Neural cell (in vitro differentiated cells): ENCODE results near the gene FBXO38. TPM values are rescaled to one million over a fixed set of nuclear protein-coding genes. Genes with fewer than 3 reads are reported as not detected.

Experiments used
- H2AFZ ChIP-seq: fragments of 200-600, 300-800 bp; sonication (generic), shearing (Covaris generic); 2 replicates; pipeline ENCODE4 v1.6.0; 2014; ENCODE audit warnings: low read depth, mild to moderate bottlenecking, antibody characterized with exemption, low read length, moderate library complexity
- H3F3A ChIP-seq: fragments of 200-600 bp; shearing (Covaris generic); 2 replicates; pipeline ENCODE4 v1.6.1; 2016; ENCODE audit warnings: mild to moderate bottlenecking, moderate library complexity, mixed read lengths, antibody characterized with exemption, low read length; ENCODE audit not compliant: insufficient read depth, poor library complexity, severe bottlenecking
- H3K27ac ChIP-seq: fragments of 200-600, 300-800 bp; sonication (generic), shearing (Covaris generic); 2 replicates; pipeline ENCODE4 v1.5.1; 2014; ENCODE audit warnings: mild to moderate bottlenecking, low read length, moderate library complexity
- H3K27me3 ChIP-seq: fragments of 300-800, 200-600 bp; sonication (generic), shearing (Covaris generic); 2 replicates; pipeline ENCODE4 v1.6.0; 2014; ENCODE audit warnings: mild to moderate bottlenecking, low read depth, low read length, moderate library complexity; ENCODE audit not compliant: insufficient read depth
- H3K36me3 ChIP-seq: fragments of 300-800, 200-600 bp; sonication (generic), shearing (Covaris generic); 2 replicates; pipeline ENCODE4 v1.5.1; 2014; ENCODE audit warnings: mild to moderate bottlenecking, antibody characterized with exemption, low read length, moderate library complexity; ENCODE audit not compliant: insufficient read depth
- H3K4me2 ChIP-seq: fragments of 300-800, 200-600 bp; sonication (generic), shearing (Covaris generic); 2 replicates; pipeline ENCODE4 v1.6.0; 2014; ENCODE audit warnings: mild to moderate bottlenecking, low read length
- H3K4me3 ChIP-seq: fragments of 300-800, 200-600 bp; sonication (generic), shearing (Covaris generic); 2 replicates; pipeline ENCODE4 v1.5.1; 2014; ENCODE audit warnings: mild to moderate bottlenecking, low read length, moderate library complexity
- H3K79me2 ChIP-seq: fragments of 200-600 bp; shearing (Covaris generic); replicated peaks from 2 replicates; pipeline ENCODE4 v1.6.0; 2014; ENCODE audit warnings: mild to moderate bottlenecking, low read length, moderate library complexity; ENCODE audit not compliant: insufficient read depth
- H3K9ac ChIP-seq: fragments of 300-800, 200-600 bp; sonication (generic), shearing (Covaris generic); 2 replicates; pipeline ENCODE4 v1.6.1; 2016; ENCODE audit warnings: mild to moderate bottlenecking, low read length, mixed read lengths
- H3K9me2 ChIP-seq: fragments of 200-600 bp; shearing (Covaris generic); 2 replicates; pipeline ENCODE4 v1.6.1; 2016; ENCODE audit warnings: mild to moderate bottlenecking, low read length, mixed read lengths; ENCODE audit not compliant: insufficient read depth
- H3K9me3 ChIP-seq: fragments of 200-600, 300-800 bp; sonication (generic), shearing (Covaris generic); 2 replicates; pipeline ENCODE4 v1.6.1; 2016; ENCODE audit warnings: mild to moderate bottlenecking, mixed run types, low read length, moderate library complexity, mixed read lengths
- H4K20me1 ChIP-seq: fragments of 200-600 bp; shearing (Covaris generic); 2 replicates; pipeline ENCODE4 v1.6.1; 2016; ENCODE audit warnings: mild to moderate bottlenecking, mixed run types; ENCODE audit not compliant: insufficient read depth
- EP300 ChIP-seq: fragments of 450-650 bp; conservative IDR thresholded peaks from 2 replicates; pipeline ENCODE4 v1.6.1; 2014; ENCODE audit warnings: antibody characterized with exemption, mild to moderate bottlenecking, moderate library complexity; ENCODE audit not compliant: poor library complexity, severe bottlenecking
- EZH2 ChIP-seq: fragments of 200-600, 300-800 bp; shearing (Covaris generic), sonication (generic); IDR thresholded peaks from 2 replicates; pipeline ENCODE4 v1.6.1; 2014; ENCODE audit warnings: antibody characterized with exemption, low read length, borderline replicate concordance, mild to moderate bottlenecking; ENCODE audit not compliant: insufficient read depth, poor library complexity, severe bottlenecking
- MXI1 ChIP-seq: fragments of 450-650 bp; conservative IDR thresholded peaks from 2 replicates; pipeline ENCODE4 v1.6.1; 2014; ENCODE audit warnings: antibody characterized with exemption, mild to moderate bottlenecking; ENCODE audit not compliant: poor library complexity, severe bottlenecking
- POLR2AphosphoS5 ChIP-seq: IDR thresholded peaks from 2 replicates; pipeline ENCODE4 v1.6.1; 2012
- RAD21 ChIP-seq: fragments of 450-650 bp; conservative IDR thresholded peaks from 2 replicates; pipeline ENCODE4 v1.6.1; 2014; ENCODE audit warnings: antibody characterized with exemption, mild to moderate bottlenecking, moderate library complexity
- SMC3 ChIP-seq: fragments of 450-650 bp; conservative IDR thresholded peaks from 2 replicates; pipeline ENCODE4 v1.6.1; 2014; ENCODE audit warnings: antibody characterized with exemption, mild to moderate bottlenecking, moderate library complexity; ENCODE audit not compliant: poor library complexity
- TAF1 ChIP-seq: IDR thresholded peaks from 2 replicates; pipeline ENCODE4 v1.6.1; 2012; ENCODE audit warnings: low read depth
- polyA plus RNA-seq: library from polyadenylated mRNA; depleted of rRNA; stranded (reverse); fragments of >200 nt; gene quantifications from 2 replicates; pipeline ENCODE4 v1.2.3, GENCODE V29; 2014
- TF ChIP-seq, protein P1 (sequence below): IDR thresholded peaks from 2 replicates; pipeline ENCODE4 v1.6.1; 2012; ENCODE audit warnings: borderline replicate concordance
- TF ChIP-seq, protein P2 (sequence below): fragments of 450-650 bp; IDR thresholded peaks from 2 replicates; pipeline ENCODE4 v1.5.1; 2014; ENCODE audit warnings: antibody characterized with exemption, mild to moderate bottlenecking, moderate library complexity; ENCODE audit not compliant: poor library complexity, severe bottlenecking

Gene FBXO38
- polyA plus RNA-seq, 1 donor from 2014 or later: 69.1 TPM

DNA sequence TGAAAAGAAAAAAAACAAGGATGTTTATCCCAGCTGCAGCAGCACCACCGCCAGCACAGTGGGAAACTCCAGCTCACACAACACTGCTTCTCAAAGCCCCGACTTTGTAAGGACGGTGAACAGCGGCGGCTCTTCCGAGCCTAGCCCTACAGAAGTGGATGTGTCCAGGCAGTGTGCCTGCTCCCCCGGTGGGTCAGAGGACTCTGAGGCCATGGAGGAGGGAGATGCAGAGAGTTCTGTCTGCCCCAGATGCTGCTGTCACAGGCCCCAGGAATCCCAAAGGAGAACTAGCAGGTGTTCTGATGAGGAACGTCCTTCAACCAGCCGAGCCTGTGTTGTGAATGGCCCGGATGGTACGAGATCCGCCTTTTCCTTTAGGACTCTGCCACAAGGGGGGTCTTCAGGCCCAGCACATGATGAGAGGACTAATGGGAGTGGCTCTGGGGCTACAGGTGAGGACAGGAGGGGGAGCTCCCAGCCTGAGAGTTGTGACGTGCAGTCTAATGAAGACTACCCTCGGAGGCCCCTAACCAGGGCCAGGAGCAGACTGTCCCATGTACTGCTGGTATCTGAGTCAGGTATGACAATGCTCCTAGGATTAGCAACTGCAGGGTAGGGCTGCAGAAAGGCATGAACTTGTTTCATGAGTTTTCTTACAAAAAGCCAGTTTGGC lies 43.7 kb downstream of the FBXO38 start:
- no peak overlapping the region for H2AFZ ChIP-seq
- H3K27me3 ChIP-seq: no peaks in the 10 kb centered on the region
- no peaks in the 10 kb centered on the region for H3F3A ChIP-seq
- no peak overlapping the region for H3K4me3 ChIP-seq
- no peak overlapping the region for H3K27ac ChIP-seq
- no peak for TF ChIP-seq EZH2
- TF ChIP-seq TAF1: no peak
- no peaks in the 10 kb centered on the region for H3K9me2 ChIP-seq
- peaks cover 9% of the 10 kb centered on the region for H3K36me3 ChIP-seq
- no peaks in the 10 kb centered on the region for H3K9me3 ChIP-seq
- peaks cover 4% of the 10 kb centered on the region for H3K79me2 ChIP-seq
- H3K4me2 ChIP-seq: no peak overlapping the region
- no peaks in the 10 kb centered on the region for H4K20me1 ChIP-seq
- H3K9ac ChIP-seq: no peak overlapping the region

GRCh38 chr5:148428848-148429247 lies 45.1 kb downstream of the FBXO38 start:
- no peaks in the 10 kb centered on the region for H3K9me2 ChIP-seq

GRCh38 chr5:148433826-148434225 lies 50.1 kb downstream of the FBXO38 start:
- no peaks in the 10 kb centered on the region for H3K36me3 ChIP-seq
- no peak overlapping the region for H2AFZ ChIP-seq
- H3K79me2 ChIP-seq: peaks cover 4% of the 10 kb centered on the region
- no peaks in the 10 kb centered on the region for H3K27me3 ChIP-seq
- H3K4me3 ChIP-seq: no peak overlapping the region
- no peaks in the 10 kb centered on the region for H3K9me2 ChIP-seq
- H3F3A ChIP-seq: no peaks in the 10 kb centered on the region
- TF ChIP-seq, protein P1, sequence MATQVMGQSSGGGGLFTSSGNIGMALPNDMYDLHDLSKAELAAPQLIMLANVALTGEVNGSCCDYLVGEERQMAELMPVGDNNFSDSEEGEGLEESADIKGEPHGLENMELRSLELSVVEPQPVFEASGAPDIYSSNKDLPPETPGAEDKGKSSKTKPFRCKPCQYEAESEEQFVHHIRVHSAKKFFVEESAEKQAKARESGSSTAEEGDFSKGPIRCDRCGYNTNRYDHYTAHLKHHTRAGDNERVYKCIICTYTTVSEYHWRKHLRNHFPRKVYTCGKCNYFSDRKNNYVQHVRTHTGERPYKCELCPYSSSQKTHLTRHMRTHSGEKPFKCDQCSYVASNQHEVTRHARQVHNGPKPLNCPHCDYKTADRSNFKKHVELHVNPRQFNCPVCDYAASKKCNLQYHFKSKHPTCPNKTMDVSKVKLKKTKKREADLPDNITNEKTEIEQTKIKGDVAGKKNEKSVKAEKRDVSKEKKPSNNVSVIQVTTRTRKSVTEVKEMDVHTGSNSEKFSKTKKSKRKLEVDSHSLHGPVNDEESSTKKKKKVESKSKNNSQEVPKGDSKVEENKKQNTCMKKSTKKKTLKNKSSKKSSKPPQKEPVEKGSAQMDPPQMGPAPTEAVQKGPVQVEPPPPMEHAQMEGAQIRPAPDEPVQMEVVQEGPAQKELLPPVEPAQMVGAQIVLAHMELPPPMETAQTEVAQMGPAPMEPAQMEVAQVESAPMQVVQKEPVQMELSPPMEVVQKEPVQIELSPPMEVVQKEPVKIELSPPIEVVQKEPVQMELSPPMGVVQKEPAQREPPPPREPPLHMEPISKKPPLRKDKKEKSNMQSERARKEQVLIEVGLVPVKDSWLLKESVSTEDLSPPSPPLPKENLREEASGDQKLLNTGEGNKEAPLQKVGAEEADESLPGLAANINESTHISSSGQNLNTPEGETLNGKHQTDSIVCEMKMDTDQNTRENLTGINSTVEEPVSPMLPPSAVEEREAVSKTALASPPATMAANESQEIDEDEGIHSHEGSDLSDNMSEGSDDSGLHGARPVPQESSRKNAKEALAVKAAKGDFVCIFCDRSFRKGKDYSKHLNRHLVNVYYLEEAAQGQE: no peak
- TF ChIP-seq RAD21 (no peak), TAF1 (no peak), EP300 (no peak), EZH2 (no peak), MXI1 (no peak), SMC3 (no peak), POLR2AphosphoS5 (no peak)
- TF ChIP-seq, protein P2, sequence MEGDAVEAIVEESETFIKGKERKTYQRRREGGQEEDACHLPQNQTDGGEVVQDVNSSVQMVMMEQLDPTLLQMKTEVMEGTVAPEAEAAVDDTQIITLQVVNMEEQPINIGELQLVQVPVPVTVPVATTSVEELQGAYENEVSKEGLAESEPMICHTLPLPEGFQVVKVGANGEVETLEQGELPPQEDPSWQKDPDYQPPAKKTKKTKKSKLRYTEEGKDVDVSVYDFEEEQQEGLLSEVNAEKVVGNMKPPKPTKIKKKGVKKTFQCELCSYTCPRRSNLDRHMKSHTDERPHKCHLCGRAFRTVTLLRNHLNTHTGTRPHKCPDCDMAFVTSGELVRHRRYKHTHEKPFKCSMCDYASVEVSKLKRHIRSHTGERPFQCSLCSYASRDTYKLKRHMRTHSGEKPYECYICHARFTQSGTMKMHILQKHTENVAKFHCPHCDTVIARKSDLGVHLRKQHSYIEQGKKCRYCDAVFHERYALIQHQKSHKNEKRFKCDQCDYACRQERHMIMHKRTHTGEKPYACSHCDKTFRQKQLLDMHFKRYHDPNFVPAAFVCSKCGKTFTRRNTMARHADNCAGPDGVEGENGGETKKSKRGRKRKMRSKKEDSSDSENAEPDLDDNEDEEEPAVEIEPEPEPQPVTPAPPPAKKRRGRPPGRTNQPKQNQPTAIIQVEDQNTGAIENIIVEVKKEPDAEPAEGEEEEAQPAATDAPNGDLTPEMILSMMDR: no peak
- H3K9me3 ChIP-seq: no peaks in the 10 kb centered on the region
- H3K27ac ChIP-seq: no peak overlapping the region
- no peak overlapping the region for H3K9ac ChIP-seq
- no peak overlapping the region for H3K4me2 ChIP-seq
- H4K20me1 ChIP-seq: no peaks in the 10 kb centered on the region

More at GRCh38 chr5:148428848-148429247, 45.1 kb downstream of the FBXO38 start:
- Histone ChIP-seq H4K20me1 (no peaks in the 10 kb centered on the region), H3K4me2 (no peak overlapping the region), H3K79me2 (peaks cover 4% of the 10 kb centered on the region), H3K9ac (no peak overlapping the region), H3K36me3 (peaks cover 9% of the 10 kb centered on the region), H3K9me3 (no peaks in the 10 kb centered on the region), H3K27ac (no peak overlapping the region), H3K4me3 (no peak overlapping the region), H3F3A (no peaks in the 10 kb centered on the region), H2AFZ (no peak overlapping the region), H3K27me3 (no peaks in the 10 kb centered on the region)
- TF ChIP-seq, protein P1: no peak
- TF ChIP-seq MXI1 (no peak), EP300 (no peak), RAD21 (no peak), TAF1 (no peak)
